ENCODE results near the gene CFAP100.
A peak's percentile ranks its signal among the peaks of the same experiment; 100 is the strongest.

Gene CFAP100

DNA sequence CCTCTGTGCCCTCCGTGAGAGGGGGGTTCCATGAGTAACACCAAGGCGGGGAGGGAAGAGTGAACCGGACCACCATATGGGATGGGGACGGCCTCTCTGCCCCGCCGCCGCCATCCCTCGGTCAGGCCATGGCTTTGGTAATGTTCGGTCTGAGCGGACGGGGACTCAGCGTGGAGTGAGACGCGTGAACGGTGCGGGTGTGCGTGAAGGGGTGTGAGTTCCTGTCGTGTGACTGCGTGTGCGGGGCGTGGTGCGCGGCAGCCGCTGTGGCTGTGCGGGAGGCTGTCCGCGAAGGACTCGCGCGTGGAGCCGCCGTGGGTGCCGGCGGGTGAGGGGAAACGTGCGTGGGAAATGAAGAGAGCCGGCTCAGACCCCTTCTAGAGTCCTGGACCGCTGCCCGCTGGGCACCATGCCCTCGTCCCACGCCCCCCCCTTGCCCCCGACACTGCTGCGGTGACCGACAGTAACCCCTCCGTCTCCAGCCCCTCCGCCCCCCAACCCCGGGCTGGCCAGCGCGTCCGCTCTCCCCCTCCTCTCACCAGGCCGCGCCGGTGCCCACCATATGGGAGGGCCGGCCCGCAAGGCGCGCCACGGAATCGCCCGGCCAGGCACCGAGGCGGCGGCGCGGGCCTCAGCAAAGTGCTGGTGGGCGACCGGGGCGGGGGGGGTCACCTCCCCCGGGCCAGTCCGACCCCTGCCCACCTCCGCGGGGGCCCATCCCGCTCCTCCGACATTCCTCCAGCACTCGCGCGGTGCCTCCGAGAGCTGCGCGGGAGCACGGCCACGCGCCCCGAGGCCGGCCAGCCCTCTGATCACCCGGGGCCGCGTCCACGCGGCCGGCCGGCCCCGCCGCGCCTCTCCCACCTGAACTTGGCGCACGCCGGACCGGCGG, 38.1 kb upstream of the CFAP100 start:
- no peak for DNase-seq (ENCODE audit: low read depth)

GRCh38 chr3:126357295-126358037, 37.2 kb upstream of the CFAP100 start, which contains the start of gene KLF15:
Gene KLF15, minus strand, starts transcription at chr3:126357408. Its CDS starts 4,486 bp downstream, at chr3:126352922.
- DNase-seq (ENCODE audit: low read depth) = peak; percentile 54

GRCh38 chr3:126358038-126358815, 36.5 kb upstream of the CFAP100 start:
- no peak for DNase-seq (ENCODE audit: low read depth)

DNA sequence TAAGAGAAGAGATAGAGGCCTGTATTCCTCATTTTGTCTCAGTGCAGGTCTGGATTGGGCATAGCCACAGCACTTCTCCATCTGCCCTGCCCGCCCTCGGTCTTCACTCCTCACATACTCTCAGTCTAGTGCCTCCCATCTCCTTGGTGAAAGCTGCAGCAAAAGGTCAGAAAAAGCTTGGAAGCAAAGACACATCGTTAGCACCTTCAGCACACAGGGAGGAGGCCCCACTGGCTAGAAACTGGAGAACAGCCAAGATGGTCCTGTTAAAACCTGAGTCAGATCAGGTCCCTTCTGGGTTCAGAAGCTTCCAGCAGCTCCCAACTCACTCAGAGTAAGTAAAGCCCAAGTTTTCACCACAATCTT, 35.9 kb upstream of the CFAP100 start:
- no peak for DNase-seq (ENCODE audit: low read depth)

GRCh38 chr3:126360046-126360713, 34.5 kb upstream of the CFAP100 start:
- DNase-seq (ENCODE audit: low read depth) = no peak

DNA sequence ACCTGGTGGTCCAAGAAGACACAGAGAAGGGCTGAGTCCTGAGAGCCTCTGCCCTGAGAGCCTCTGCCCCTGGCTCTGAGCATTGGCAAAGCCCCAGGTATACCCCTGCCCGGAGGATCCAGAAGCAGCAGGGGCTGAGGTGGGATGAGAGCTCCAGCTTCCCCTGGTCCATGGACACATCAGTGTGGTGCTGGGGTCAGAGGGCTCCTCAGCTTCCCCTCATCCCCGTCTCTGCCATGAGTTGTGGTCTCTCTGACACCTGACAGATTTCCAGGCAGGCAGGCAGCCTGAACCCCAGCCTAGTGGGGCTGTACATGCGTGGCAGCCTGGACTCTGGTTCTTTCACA, 34.0 kb upstream of the CFAP100 start:
- DNase-seq (ENCODE audit: low read depth) = no peak

- no peak for DNase-seq (ENCODE audit: low read depth)
These were observed 33.5 kb upstream of the CFAP100 start for GRCh38 chr3:126361211-126361610.

DNA sequence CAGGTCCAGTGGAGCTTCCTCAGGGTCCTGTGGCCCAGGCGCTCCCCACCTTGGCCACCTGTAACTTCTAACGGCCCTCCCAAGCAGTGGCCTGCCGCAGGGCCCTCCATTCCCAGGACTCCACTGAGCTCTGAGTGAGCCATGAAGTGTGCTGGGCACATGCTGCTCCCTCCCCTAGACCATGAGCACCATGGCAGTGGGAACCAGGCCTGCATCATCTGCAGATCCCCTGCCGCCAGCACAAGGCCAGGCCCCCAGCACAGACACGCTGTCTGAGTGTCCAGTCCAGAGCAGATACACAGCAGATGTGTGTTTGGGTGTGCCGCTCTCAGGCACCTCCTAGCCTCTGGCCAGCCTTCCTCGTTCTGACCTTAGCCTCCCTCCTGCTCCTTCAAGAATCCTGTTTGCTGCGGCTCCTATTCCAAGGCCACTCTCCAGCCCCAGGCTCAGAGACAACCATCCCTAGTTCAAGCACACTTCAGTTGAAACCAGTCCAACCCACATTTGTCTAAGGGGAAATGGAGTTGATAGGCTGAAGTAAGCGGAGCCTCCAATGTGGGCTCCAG, 30.5 kb upstream of the CFAP100 start:
- DNase-seq (ENCODE audit: low read depth) = no peak

- no peak for DNase-seq (ENCODE audit: low read depth)
These were observed 29.9 kb upstream of the CFAP100 start for GRCh38 chr3:126364731-126365301.

DNA sequence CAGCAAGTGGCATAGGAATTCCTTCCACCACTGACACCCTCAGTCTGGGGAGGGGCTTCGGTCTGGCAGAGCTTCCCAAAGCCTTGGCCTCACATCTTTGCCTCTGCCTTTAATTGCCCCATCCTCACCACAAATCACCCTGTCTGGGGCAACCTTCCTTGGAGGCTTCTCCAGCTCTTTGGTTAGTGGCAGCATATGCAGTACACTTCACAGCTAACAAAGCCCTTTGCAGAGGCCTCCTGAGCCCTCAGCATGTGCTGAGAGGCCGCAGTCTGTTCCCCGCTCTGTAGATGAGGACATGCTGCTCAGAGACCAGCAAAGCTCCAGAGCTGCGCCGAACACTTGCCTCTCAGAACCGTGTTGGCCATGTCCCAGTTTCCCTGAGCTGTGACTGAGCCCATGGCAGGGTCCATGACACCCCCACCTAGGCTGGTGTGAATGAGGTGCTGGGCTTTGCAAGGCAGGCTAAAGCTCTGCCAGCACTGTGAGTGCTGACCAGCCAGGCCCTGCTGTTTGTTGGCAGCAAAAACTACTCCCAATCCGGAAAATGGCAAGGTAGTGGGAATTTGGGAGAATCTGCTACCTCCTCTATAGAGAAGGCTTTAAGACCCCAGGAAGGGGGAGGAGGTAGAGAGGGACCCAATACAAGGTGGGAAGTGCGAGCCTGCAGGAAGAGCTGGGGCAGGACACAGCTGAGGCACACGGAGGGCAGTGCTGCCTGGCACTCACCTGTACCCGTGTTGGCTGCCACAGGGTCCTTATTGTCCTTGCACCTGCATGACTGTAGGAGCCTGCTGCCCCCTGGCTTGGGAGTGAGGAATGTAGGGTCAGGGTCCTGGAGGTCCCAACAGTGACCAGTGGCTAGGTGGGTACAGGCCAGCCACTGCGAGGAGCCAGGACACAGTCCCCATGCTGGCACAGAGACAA, 29.1 kb upstream of the CFAP100 start:
- no peak for DNase-seq (ENCODE audit: low read depth)

DNA sequence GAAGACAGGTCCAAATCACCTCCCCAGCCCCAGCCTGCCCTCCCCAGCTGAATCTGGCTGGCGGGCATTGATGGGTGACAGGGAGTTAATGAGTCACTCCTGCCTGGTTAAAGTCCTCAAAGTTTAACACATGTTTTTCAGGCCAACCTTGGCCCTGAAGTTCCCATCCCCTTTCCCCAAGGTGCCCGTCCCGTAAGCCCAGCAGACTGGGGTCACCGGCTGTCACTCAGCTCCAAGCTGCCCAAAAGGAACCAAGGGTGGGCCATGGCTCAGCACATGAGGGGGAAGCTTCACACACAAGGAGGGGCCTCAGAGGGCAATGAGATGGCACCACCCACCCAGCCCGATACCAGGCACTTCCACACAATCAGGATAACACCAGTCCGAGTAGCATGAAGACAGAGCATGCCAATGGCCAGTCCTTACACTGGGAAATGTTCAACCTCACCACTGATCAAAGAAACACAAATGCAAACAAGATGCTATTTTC, 27.3 kb upstream of the CFAP100 start:
- DNase-seq (ENCODE audit: low read depth) = no peak

GRCh38 chr3:126369490-126369889, 25.2 kb upstream of the CFAP100 start:
- DNase-seq (ENCODE audit: low read depth) = no peak

GRCh38 chr3:126370055-126370454, 24.7 kb upstream of the CFAP100 start:
- no peak for DNase-seq (ENCODE audit: low read depth)

DNA sequence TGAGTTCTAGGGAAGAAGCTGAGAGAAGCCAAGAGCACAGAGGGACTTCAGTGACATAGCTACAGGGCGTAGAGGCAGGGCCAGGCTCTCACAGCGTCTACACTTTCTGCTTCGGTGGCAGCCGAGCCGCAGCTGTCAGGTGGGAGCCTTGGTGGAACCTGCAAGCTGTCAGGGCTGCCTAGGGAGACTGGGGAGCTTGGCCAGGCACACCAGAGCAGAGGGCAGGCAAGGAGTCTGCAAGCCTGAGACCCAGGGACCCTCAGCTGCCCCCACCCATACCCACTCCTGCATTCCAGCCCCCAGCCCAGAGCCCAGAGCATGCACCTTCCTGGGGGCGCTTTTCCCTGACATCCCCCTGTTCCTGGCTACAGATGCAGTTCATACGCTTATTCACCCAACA, 24.1 kb upstream of the CFAP100 start:
- no peak for DNase-seq (ENCODE audit: low read depth)

GRCh38 chr3:126371096-126371705, 23.5 kb upstream of the CFAP100 start:
- DNase-seq (ENCODE audit: low read depth) = no peak

- DNase-seq (ENCODE audit: low read depth) = no peak
These were observed 22.1 kb upstream of the CFAP100 start for GRCh38 chr3:126372413-126373145.

DNA sequence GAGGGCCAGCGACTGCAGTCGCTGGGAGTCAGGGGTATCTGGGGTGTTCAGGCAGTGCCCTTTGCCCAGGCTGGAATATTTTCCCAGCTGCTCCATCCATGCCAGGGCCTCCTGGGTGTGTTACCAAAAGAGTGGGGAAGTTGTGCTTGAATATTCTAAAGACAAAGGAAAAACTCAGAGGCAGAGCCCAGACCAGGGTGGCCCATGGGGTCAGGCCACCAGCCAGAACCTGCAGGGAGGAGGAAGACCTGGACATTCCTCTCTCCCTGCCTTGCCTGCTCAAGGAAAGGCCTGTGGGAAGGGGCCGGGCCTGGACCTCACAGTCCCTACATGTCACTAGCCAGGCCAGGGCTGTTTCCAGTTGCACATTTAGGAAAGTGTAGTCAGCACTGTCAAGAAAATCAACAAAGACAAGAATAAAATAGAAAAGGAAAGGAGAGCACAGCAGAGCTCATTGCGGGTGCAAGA, 21.5 kb upstream of the CFAP100 start:
- no peak for DNase-seq (ENCODE audit: low read depth)

- DNase-seq (ENCODE audit: low read depth) = no peak
These were observed 20.8 kb upstream of the CFAP100 start for GRCh38 chr3:126373682-126374601.

All from T-helper 22 cell (primary cell).